ENCODE data around the gene MRPS6.

GRCh38 chr21:34158866-34159835 lies 85.8 kb downstream of the MRPS6 start:
- TF ChIP-seq CTCF (IDR thresholded peaks at IDR 0.05) (no peak), POLR2A (IDR thresholded peaks at IDR 0.05) (no peak)

Measured in Peyer's patch (tissue), 4 donors.